ENCODE measurements around the gene ENOX1. TPM values are rescaled to one million over a fixed set of nuclear protein-coding genes. Genes with fewer than 3 reads are reported as not detected.

Gene ENOX1
- polyA plus RNA-seq, 2 of the 4 experiments (the other 2 are of a cell fraction): 0.28 to 0.41 TPM

DNA sequence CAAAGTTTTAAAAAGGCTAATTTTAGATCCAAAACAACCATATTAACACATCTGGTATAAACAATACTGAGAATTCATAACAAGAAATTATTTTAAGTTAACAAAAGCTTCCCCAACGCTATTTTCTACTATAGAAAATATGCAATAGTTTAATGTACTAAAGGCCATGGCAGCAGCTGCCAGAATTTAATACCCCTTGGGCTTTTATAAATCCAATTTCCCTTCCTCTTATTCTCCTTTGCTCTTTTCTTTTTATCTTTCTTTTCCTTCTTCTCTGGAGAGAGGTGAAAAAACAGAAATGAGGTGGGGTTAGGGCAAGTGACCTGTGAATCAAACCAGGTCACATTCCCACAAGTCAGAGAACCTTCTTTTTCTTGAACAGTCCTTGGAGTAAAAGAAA, 58.9 kb downstream of the ENOX1 start:
- no peak for ATAC-seq
- no peak overlapping the region for H3K4me2 ChIP-seq
- CTCF ChIA-PET: interaction anchor here (1.0 kb wide), 1 partner anchor 73 kb away, joined by 3 read pairs; no protein-coding TSS in a partner anchor
- H3K27ac ChIP-seq: no peak overlapping the region
- POLR2A ChIA-PET: no interaction called here
- no peaks in the 10 kb centered on the region for H3K9me3 ChIP-seq
- no peaks in the 10 kb centered on the region for H3K4me1 ChIP-seq
- DNase-seq (ENCODE audit: low read depth in 1 of 2, low spot score in 1 of 2): no peak
- no peak for TF ChIP-seq TFCP2L1 (CRISPR knock-in tag; IDR thresholded peaks at IDR 0.05)
- no peak for TF ChIP-seq MAZ (IDR thresholded peaks at IDR 0.05; ENCODE audit: borderline replicate concordance, low read depth, low read length)
- TF ChIP-seq GATA3 (IDR thresholded peaks at IDR 0.05; ENCODE audit: borderline replicate concordance): no peak
- TF ChIP-seq NFE2L2 (conservative IDR thresholded peaks at IDR 0.05; ENCODE audit: low read length): no peak
- no peak for TF ChIP-seq FOXS1 (CRISPR knock-in tag; IDR thresholded peaks at IDR 0.05)
- TF ChIP-seq CTCF (IDR thresholded peaks at IDR 0.05): no peak
- no peak for TF ChIP-seq CBX2 (IDR thresholded peaks at IDR 0.05; ENCODE audit: borderline replicate concordance, low read depth)
- no peak for TF ChIP-seq RCOR1 (IDR thresholded peaks at IDR 0.05; ENCODE audit: low read depth, low read length)
- TF ChIP-seq CEBPB (IDR thresholded peaks at IDR 0.05): no peak
- TF ChIP-seq POLR2AphosphoS2 (conservative IDR thresholded peaks at IDR 0.05; ENCODE audit: low read length): no peak
- no peak for TF ChIP-seq PHF8 (IDR thresholded peaks at IDR 0.05; ENCODE audit: borderline replicate concordance, low read depth)
- no peak for TF ChIP-seq ESRRA (IDR thresholded peaks at IDR 0.05; ENCODE audit: borderline replicate concordance, low read length)
- TF ChIP-seq BHLHE40 (IDR thresholded peaks at IDR 0.05; ENCODE audit: low read depth, low read length): no peak
- no peak for TF ChIP-seq SREBF2 (IDR thresholded peaks at IDR 0.05)
- no peak for TF ChIP-seq KDM1A (IDR thresholded peaks at IDR 0.05; ENCODE audit: low read depth)
- no peak for TF ChIP-seq ZSCAN20 (CRISPR knock-in tag; IDR thresholded peaks at IDR 0.05)
- TF ChIP-seq KDM5A (IDR thresholded peaks at IDR 0.05): no peak
- no peak for TF ChIP-seq POLR2A (IDR thresholded peaks at IDR 0.05; ENCODE audit: low read length)
- no peak overlapping the region for H3K4me3 ChIP-seq
- 41% methylated on average over 1 of the region's 1 CpG for WGBS (ENCODE audit: missing lambda C conversion rate)
- no peak for FAIRE-seq

DNA sequence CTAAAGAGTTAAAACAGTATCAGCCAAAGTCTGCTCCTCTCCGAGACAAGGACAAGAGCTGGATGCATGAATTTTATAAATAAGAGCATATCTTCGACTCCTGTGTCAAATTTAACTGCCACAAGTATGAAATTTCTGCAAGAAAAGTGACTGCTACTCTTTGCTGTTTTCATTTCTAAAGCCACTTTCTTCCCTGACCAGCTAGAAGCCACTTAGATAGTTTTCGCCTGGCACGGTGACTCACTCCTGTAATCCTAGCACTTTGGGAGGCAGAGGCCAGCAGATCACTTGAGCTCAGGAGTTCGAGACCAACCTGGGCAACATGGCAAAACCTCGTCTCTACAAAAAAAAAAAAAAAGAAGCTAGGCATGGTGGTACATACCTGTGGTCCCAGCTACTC, 61.3 kb downstream of the ENOX1 start:
- FAIRE-seq: no peak
- WGBS (ENCODE audit: missing lambda C conversion rate): 65% methylated on average over 6 of the region's 6 CpGs
- TF ChIP-seq HOXA7 (CRISPR knock-in tag; IDR thresholded peaks at IDR 0.05) (no peak), SREBF2 (IDR thresholded peaks at IDR 0.05) (no peak), NR3C1 (IDR thresholded peaks at IDR 0.05) (no peak), FOSL2 (IDR thresholded peaks at IDR 0.05) (no peak), FOSL2 (CRISPR knock-in tag; IDR thresholded peaks at IDR 0.05) (no peak), NFE2L2 (conservative IDR thresholded peaks at IDR 0.05; ENCODE audit: low read length) (no peak), RNF2 (IDR thresholded peaks at IDR 0.05; ENCODE audit: borderline replicate concordance, low read depth) (no peak), CEBPB (IDR thresholded peaks at IDR 0.05) (no peak), MAZ (IDR thresholded peaks at IDR 0.05; ENCODE audit: borderline replicate concordance, low read depth, low read length) (no peak), PBX3 (IDR thresholded peaks at IDR 0.05) (no peak), ZC3H11A (IDR thresholded peaks at IDR 0.05) (no peak), ZSCAN20 (CRISPR knock-in tag; IDR thresholded peaks at IDR 0.05) (no peak), ZNF302 (CRISPR knock-in tag; IDR thresholded peaks at IDR 0.05) (no peak), E2F6 (IDR thresholded peaks at IDR 0.05; ENCODE audit: borderline replicate concordance, low read depth) (no peak), FOSB (CRISPR knock-in tag; IDR thresholded peaks at IDR 0.05) (no peak), FOXS1 (CRISPR knock-in tag; IDR thresholded peaks at IDR 0.05) (no peak)
- TF ChIP-seq, protein P1, sequence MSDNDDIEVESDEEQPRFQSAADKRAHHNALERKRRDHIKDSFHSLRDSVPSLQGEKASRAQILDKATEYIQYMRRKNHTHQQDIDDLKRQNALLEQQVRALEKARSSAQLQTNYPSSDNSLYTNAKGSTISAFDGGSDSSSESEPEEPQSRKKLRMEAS (IDR thresholded peaks at IDR 0.05): no peak
- TF ChIP-seq, protein P2, sequence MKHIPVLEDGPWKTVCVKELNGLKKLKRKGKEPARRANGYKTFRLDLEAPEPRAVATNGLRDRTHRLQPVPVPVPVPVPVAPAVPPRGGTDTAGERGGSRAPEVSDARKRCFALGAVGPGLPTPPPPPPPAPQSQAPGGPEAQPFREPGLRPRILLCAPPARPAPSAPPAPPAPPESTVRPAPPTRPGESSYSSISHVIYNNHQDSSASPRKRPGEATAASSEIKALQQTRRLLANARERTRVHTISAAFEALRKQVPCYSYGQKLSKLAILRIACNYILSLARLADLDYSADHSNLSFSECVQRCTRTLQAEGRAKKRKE (CRISPR knock-in tag; IDR thresholded peaks at IDR 0.05; ENCODE audit: low read depth): no peak
- TF ChIP-seq, protein P3, sequence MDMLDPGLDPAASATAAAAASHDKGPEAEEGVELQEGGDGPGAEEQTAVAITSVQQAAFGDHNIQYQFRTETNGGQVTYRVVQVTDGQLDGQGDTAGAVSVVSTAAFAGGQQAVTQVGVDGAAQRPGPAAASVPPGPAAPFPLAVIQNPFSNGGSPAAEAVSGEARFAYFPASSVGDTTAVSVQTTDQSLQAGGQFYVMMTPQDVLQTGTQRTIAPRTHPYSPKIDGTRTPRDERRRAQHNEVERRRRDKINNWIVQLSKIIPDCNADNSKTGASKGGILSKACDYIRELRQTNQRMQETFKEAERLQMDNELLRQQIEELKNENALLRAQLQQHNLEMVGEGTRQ (IDR thresholded peaks at IDR 0.05): no peak
- Histone ChIP-seq H3K27ac (no peak overlapping the region), H3K4me2 (no peak overlapping the region), H3K9me3 (no peaks in the 10 kb centered on the region), H3K4me3 (no peak overlapping the region), H3K4me1 (no peaks in the 10 kb centered on the region)
- no peak for DNase-seq (ENCODE audit: low read depth in 1 of 2, low spot score in 1 of 2)
- POLR2A ChIA-PET: no interaction called here
- no peak for ATAC-seq
- CTCF ChIA-PET: no interaction called here
